H1 (cell line): Measurements from ENCODE around the gene TPST2. TPM values are rescaled to one million over a fixed set of nuclear protein-coding genes. Genes with fewer than 3 reads are reported as not detected.

Source experiments
- CTCF ChIA-PET: fragments of 300-600 bp; sonication (Branson Sonifier 250); formaldehyde crosslinking; loops from one replicate; lab custom pipeline; 2021; ENCODE audit not compliant: partially characterized antibody; lab: Charles Lee
- POLR2A ChIA-PET: fragments of 300-600 bp; sonication (Branson Sonifier 250); formaldehyde crosslinking; loops from one replicate; lab custom pipeline; 2021; ENCODE audit warnings: inconsistent platforms; ENCODE audit not compliant: partially characterized antibody; lab: Charles Lee
- DNase-seq, 2 experiments: peaks; one replicate each; pipeline versions ENCODE4 v3.0.0 to v3.0.0-alpha.2; 2010 to 2022; ENCODE audit warnings: low spot score in 2 of 2, low read depth in 1 of 2, mixed read lengths in 1 of 2
- FAIRE-seq: peaks from 2 replicates; lab custom pipeline; 2011; peaks lifted over from hg19 to GRCh38; lab: Jason Lieb, UNC
- H2AFZ ChIP-seq: 2 replicates; pipeline ENCODE4 v1.8.1; 2012; ENCODE audit warnings: low read length, inconsistent platforms
- H2AK5ac ChIP-seq: 2 replicates; pipeline ENCODE4 v1.6.1; 2013; ENCODE audit warnings: low read depth, low read length
- H2BK120ac ChIP-seq: replicated peaks from 2 replicates; pipeline ENCODE3; 2013; ENCODE audit warnings: low read depth, low read length, inconsistent platforms
- H2BK12ac ChIP-seq: 2 replicates; pipeline ENCODE4 v1.6.1; 2013; ENCODE audit warnings: low read depth, low read length
- H2BK15ac ChIP-seq: 2 replicates; pipeline ENCODE4 v1.6.1; 2013; ENCODE audit warnings: low read length
- H2BK20ac ChIP-seq: 2 replicates; pipeline ENCODE4 v1.6.1; 2013; ENCODE audit warnings: low read length
- H2BK5ac ChIP-seq: 2 replicates; pipeline ENCODE4 v1.6.1; 2013; ENCODE audit warnings: low read depth, low read length
- H3K14ac ChIP-seq: 2 replicates; pipeline ENCODE4 v1.6.1; 2013; ENCODE audit warnings: inconsistent platforms; ENCODE audit not compliant: insufficient read length
- H3K18ac ChIP-seq: 2 replicates; pipeline ENCODE4 v1.6.1; 2013; ENCODE audit warnings: low read length; ENCODE audit errors: extremely low read depth
- H3K23ac ChIP-seq: 2 replicates; pipeline ENCODE4 v1.6.1; 2013; ENCODE audit warnings: inconsistent platforms; ENCODE audit not compliant: insufficient read length
- H3K23me2 ChIP-seq: 2 replicates; pipeline ENCODE4 v1.6.1; 2013; ENCODE audit warnings: low read depth, low read length
- H3K27ac ChIP-seq: 2 replicates; pipeline ENCODE4 v1.6.1; 2011; ENCODE audit warnings: low read depth, low read length, inconsistent platforms
- H3K27me3 ChIP-seq, 4 experiments: replicated peaks in 1 of 4; 1 replicate in 1 of 4; 2 replicates in 3 of 4; pipeline versions ENCODE4 v1.6.1 to v1.8.1; 2011 to 2013; ENCODE audit warnings: low read length in 3 of 4, mild to moderate bottlenecking in 3 of 4, inconsistent platforms in 2 of 4, mixed read lengths in 2 of 4, moderate library complexity in 1 of 4; ENCODE audit not compliant: control insufficient read depth in 3 of 4, insufficient read depth in 3 of 4; ENCODE audit errors: extremely low read depth in 1 of 4
- H3K36me3 ChIP-seq, 4 experiments: 2 replicates each; pipeline versions ENCODE4 v1.6.1 to v1.8.1; 2011 to 2013; ENCODE audit warnings: mild to moderate bottlenecking in 4 of 4, low read length in 3 of 4, moderate library complexity in 2 of 4, control low read depth in 1 of 4, inconsistent platforms in 1 of 4; ENCODE audit not compliant: insufficient read depth in 4 of 4, control insufficient read depth in 2 of 4
- H3K4ac ChIP-seq: replicated peaks from 2 replicates; pipeline ENCODE3; 2013; ENCODE audit warnings: low read length, low read depth, mixed read lengths, inconsistent platforms; ENCODE audit not compliant: insufficient read length
- H3K4me1 ChIP-seq, 4 experiments: replicated peaks in 1 of 4; 1 replicate in 1 of 4; 2 replicates in 3 of 4; pipeline versions ENCODE4 v1.6.1 to v1.8.1; 2011 to 2013; ENCODE audit warnings: low read length in 3 of 4, inconsistent platforms in 2 of 4, mixed read lengths in 1 of 4; ENCODE audit not compliant: insufficient read depth in 4 of 4, control insufficient read depth in 3 of 4
- H3K4me2 ChIP-seq, 2 experiments: 2 replicates each; pipeline versions ENCODE4 v1.6.1 to v1.8.1; 2011 to 2013; ENCODE audit warnings: low read depth in 2 of 2, low read length in 2 of 2, control low read depth in 1 of 2, inconsistent platforms in 1 of 2, mild to moderate bottlenecking in 1 of 2; ENCODE audit not compliant: insufficient read depth in 1 of 2
- H3K4me3 ChIP-seq, 4 experiments: fragments of 200-600, 300-600 bp in 1 of 4; sonication (generic), shearing (Covaris generic), sonication (Bioruptor Twin) in 1 of 4; 2 replicates each; pipeline versions ENCODE4 v1.5.1 to v1.8.1; 2011 to 2016; ENCODE audit warnings: low read length in 4 of 4, low read depth in 3 of 4, control low read depth in 2 of 4, inconsistent platforms in 2 of 4, mild to moderate bottlenecking in 2 of 4, mixed read lengths in 1 of 4, moderate library complexity in 1 of 4; ENCODE audit not compliant: insufficient read depth in 2 of 4; ENCODE audit errors: extremely low read depth in 1 of 4
- H3K56ac ChIP-seq: replicated peaks from 2 replicates; pipeline ENCODE3; 2013; ENCODE audit warnings: low read depth, mild to moderate bottlenecking, mixed read lengths, low read length, inconsistent platforms; ENCODE audit not compliant: insufficient read length
- H3K79me1 ChIP-seq: 2 replicates; pipeline ENCODE4 v1.6.1; 2013; ENCODE audit warnings: low read depth, low read length, control low read depth
- H3K79me2 ChIP-seq, 2 experiments: 2 replicates each; pipeline versions ENCODE4 v1.6.1 to v1.8.1; 2012 to 2013; ENCODE audit warnings: low read length in 2 of 2, mild to moderate bottlenecking in 2 of 2, inconsistent platforms in 1 of 2; ENCODE audit not compliant: insufficient read depth in 2 of 2, control insufficient read depth in 1 of 2
- H3K9ac ChIP-seq, 4 experiments: replicated peaks in 1 of 4; 1 replicate in 1 of 4; 2 replicates in 3 of 4; pipeline versions ENCODE4 v1.6.1 to v1.8.1; 2011 to 2013; ENCODE audit warnings: low read depth in 3 of 4, low read length in 3 of 4, control low read depth in 2 of 4, mild to moderate bottlenecking in 2 of 4, moderate library complexity in 2 of 4, inconsistent platforms in 1 of 4; ENCODE audit errors: extremely low read depth in 1 of 4
- H3K9me3 ChIP-seq, 2 experiments: 2 replicates each; pipeline versions ENCODE4 v1.6.1 to v1.8.1; 2012 to 2013; ENCODE audit warnings: mild to moderate bottlenecking in 2 of 2, moderate library complexity in 2 of 2, control low read depth in 1 of 2, inconsistent platforms in 1 of 2, low read depth in 1 of 2, low read length in 1 of 2, mixed read lengths in 1 of 2; ENCODE audit not compliant: insufficient read depth in 2 of 2
- H4K20me1 ChIP-seq, 2 experiments: replicated peaks in 1 of 2; 2 replicates each; pipeline versions ENCODE3 to v1.8.1; 2011 to 2013; ENCODE audit warnings: inconsistent platforms in 2 of 2, low read length in 2 of 2, mild to moderate bottlenecking in 1 of 2; ENCODE audit not compliant: insufficient read depth in 2 of 2, control insufficient read depth in 1 of 2
- H4K5ac ChIP-seq: 2 replicates; pipeline ENCODE4 v1.6.1; 2013; ENCODE audit warnings: low read length, low read depth, mixed read lengths, inconsistent platforms; ENCODE audit not compliant: insufficient read length
- H4K8ac ChIP-seq: 2 replicates; pipeline ENCODE4 v1.8.0; 2013; ENCODE audit warnings: mild to moderate bottlenecking, moderate library complexity, low read length, inconsistent platforms; ENCODE audit not compliant: insufficient read depth; ENCODE audit errors: extremely low read depth
- H4K91ac ChIP-seq: replicated peaks from 2 replicates; pipeline ENCODE3; 2013; ENCODE audit warnings: low read length, mixed read lengths, inconsistent platforms; ENCODE audit not compliant: insufficient read length
- CREB1 ChIP-seq: IDR thresholded peaks from 2 replicates; pipeline ENCODE4 v1.6.1; 2012; ENCODE audit warnings: inconsistent platforms
- GABPA ChIP-seq: IDR thresholded peaks from 2 replicates; pipeline ENCODE4 v1.6.1; 2011; ENCODE audit warnings: mild to moderate bottlenecking, low read length, moderate library complexity, borderline replicate concordance; ENCODE audit not compliant: insufficient read depth
- HDAC2 ChIP-seq, 2 experiments: fragments of 300-600 bp in 1 of 2; sonication (generic) in 1 of 2; IDR thresholded peaks; 2 replicates each; pipeline ENCODE4 v1.6.1; 2011 to 2012; ENCODE audit warnings: low read depth in 2 of 2, low read length in 2 of 2, mild to moderate bottlenecking in 2 of 2, moderate library complexity in 2 of 2, borderline replicate concordance in 1 of 2, inconsistent platforms in 1 of 2
- JUND ChIP-seq: IDR thresholded peaks from 2 replicates; pipeline ENCODE4 v1.6.1; 2011; ENCODE audit warnings: mild to moderate bottlenecking, improper control_type of control experiment, low read length
- KDM1A ChIP-seq: fragments of 200-600, 300-600 bp; sonication (generic); IDR thresholded peaks from 2 replicates; pipeline ENCODE4 v1.7.1; 2016; ENCODE audit warnings: mild to moderate bottlenecking, low read length, borderline replicate concordance
- MAFK ChIP-seq: IDR thresholded peaks from 2 replicates; pipeline ENCODE4 v1.6.1; 2012; ENCODE audit warnings: low read depth, mild to moderate bottlenecking, improper control_type of control experiment, low read length
- TAF7 ChIP-seq: optimal IDR thresholded peaks from 2 replicates; pipeline ENCODE3; 2011; ENCODE audit warnings: low read depth, mild to moderate bottlenecking, inconsistent platforms, low read length, moderate library complexity, borderline replicate concordance
- WGBS, 2 experiments: shearing (Covaris generic) in 1 of 2; methylation state at CpG; one replicate each; pipeline versions ENCODE4 v1.1.6 to v1.1.7; 2013 to 2015; ENCODE audit warnings: low lambda C conversion rate in 2 of 2, mixed read lengths in 2 of 2, inconsistent platforms in 1 of 2, low coverage in 1 of 2, missing lambda C conversion rate in 1 of 2; ENCODE audit not compliant: insufficient replicate concordance in 2 of 2, insufficient coverage in 1 of 2, insufficient read length in 1 of 2; ENCODE audit errors: extremely low coverage in 1 of 2, missing lambda C conversion rate in 1 of 2; 5-methylcytosine and 5-hydroxymethylcytosine counted together
- polyA plus RNA-seq, 7 experiments: library from polyadenylated mRNA; depleted of rRNA in 3 of 7; stranded (reverse) in 5 of 7; unstranded in 2 of 7; fragments of >200 nt in 5 of 7; fragments of 200-250 nt in 2 of 7; gene quantifications; 1 replicate in 5 of 7; 2 replicates in 1 of 7; 4 replicates in 1 of 7; pipeline versions ENCODE4 v1.2.1 to v1.2.3, GENCODE V29; 2011 to 2013; ENCODE audit warnings: missing spikeins in 2 of 7, mixed read lengths in 2 of 7
- total RNA-seq: library from RNA; stranded (reverse); fragmentation: NEBNext Ultra II Directional; extraction: Animal tissue kit (Norgen Biotek cat#: 25700); gene quantifications from 2 replicates; pipeline ENCODE4 v1.2.1, GENCODE V29; 2021

Gene TPST2
- total and polyA plus RNA-seq, 2 of the 8 experiments (the other 6 are each of a cell fraction or from before 2014, with no cell fraction given) = 58.8 to 143 TPM

DNA sequence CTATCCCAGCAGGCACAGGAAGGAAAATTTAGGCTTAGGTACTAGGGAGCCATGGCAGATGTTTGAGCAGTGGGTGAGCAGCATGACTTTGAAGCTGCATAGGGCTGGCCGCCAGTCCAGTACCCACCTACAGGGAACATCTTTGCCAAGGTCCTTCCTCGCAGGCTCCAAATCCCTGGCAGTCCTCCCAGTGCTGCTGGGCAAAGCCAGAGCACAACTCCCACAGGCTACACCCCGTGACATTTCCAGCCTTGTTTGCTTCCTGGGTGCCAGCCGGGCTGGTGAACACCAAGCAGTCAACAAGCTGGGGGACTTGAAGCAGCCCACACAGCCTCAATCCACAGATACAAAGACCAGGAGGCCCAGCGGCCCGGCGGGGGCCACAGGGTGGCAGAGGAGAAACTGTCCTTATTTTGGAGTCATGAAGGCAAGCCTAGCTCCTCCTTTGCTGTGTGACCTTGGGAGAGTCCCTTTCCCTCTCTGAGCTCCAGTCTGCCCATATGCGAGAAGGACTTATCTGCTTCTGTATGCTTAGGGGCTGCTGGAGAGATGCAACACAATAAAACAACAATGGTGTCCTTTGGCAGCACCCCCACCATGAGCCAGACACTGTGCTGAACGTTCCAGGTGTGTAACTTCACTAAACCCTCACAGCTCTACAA is 28.0 kb downstream of the TPST2 start:
- Histone ChIP-seq H3K56ac (no peak overlapping the region), H4K91ac (no peak overlapping the region), H3K23ac (no peak overlapping the region), H3K27me3 (no peaks in the 10 kb centered on the region), H4K5ac (no peak overlapping the region), H2BK15ac (0 out of 2 replicates have a peak overlapping the region, but pooled peaks have one; percentile 20), H3K23me2 (no peaks in the 10 kb centered on the region), H3K14ac (no peak overlapping the region), H2BK5ac (no peak overlapping the region), H3K9ac (no peak overlapping the region), H3K79me1 (peaks cover 23% of the 10 kb centered on the region), H2BK20ac (no peak overlapping the region), H2AFZ (no peak overlapping the region), H3K4ac (no peak overlapping the region), H2BK120ac (no peak overlapping the region), H3K4me3 (no peak overlapping the region), H4K20me1 (peaks cover 2 to 14% of the 10 kb centered on the region in 2 experiments), H3K36me3 (peaks cover 0 to 4% (median 0%) of the 10 kb centered on the region in 4 experiments; a peak in 1 of 8 replicates), H2AK5ac (no peak overlapping the region), H3K9me3 (no peaks in the 10 kb centered on the region), H3K79me2 (peaks cover 10 to 89% of the 10 kb centered on the region in 2 experiments; a peak in 3 of 4 replicates), H3K4me1 (peaks cover 14 to 39% (median 25%) of the 10 kb centered on the region in 4 experiments), H4K8ac (no peak overlapping the region), H3K4me2 (no peak overlapping the region), H2BK12ac (no peak overlapping the region), H3K27ac (no peak overlapping the region), H3K18ac (no peak overlapping the region)
- FAIRE-seq (no peak), DNase-seq (no peak)
- POLR2A ChIA-PET = interaction anchor here (0.9 to 1.3 kb wide), 5 partner anchors 9 to 104 kb away, joined by 3 to 4 read pairs (median 3); partner anchors contain the start of gene MIAT
- WGBS, 2 experiments = 84% methylated on average over 9 of the region's 9 CpGs; no CpG with 5 or more reads in 1 of the 2 experiments
- TF ChIP-seq KDM1A (peak; percentile 81; the same call in 1 of the 2 replicates), GABPA (no peak), HDAC2 (IDR thresholded peaks at IDR 0.05; ENCODE audit: borderline replicate concordance in 1 of 2, low read depth in 2 of 2, low read length in 2 of 2) (peak in 1 of 2 experiments; percentile 83; a peak in 1 of 4 replicates), JUND (no peak), MAFK (no peak), TAF7 (no peak), CREB1 (no peak)
- CTCF ChIA-PET = interaction anchor here (1.0 to 1.5 kb wide), 3 partner anchors 11 to 56 kb away, joined by 3 to 6 read pairs (median 6); partner anchors contain the start of gene CRYBB1
